Spleen (tissue), 11 donors: Measurements from ENCODE around the gene TP73. TPM values are rescaled to one million over a fixed set of nuclear protein-coding genes. Genes with fewer than 3 reads are reported as not detected.

ENCODE experiments used
- DNase-seq: peaks from one replicate; pipeline ENCODE4 v3.0.0-alpha.2; 2020
- H3K27ac ChIP-seq, 8 donors: fragments of 200-600 bp; sonication (generic) in 7 of 8; 1 replicate in 4 of 8; 2 replicates in 4 of 8; pipeline versions ENCODE4 v1.5.0 to v1.8.0; 2016 to 2021; ENCODE audit warnings: inconsistent platforms in 4 of 8, mild to moderate bottlenecking in 4 of 8, moderate library complexity in 1 of 8
- H3K27me3 ChIP-seq, 7 donors: fragments of 200-600 bp; sonication (generic) in 6 of 7; replicated peaks in 1 of 7; 1 replicate in 4 of 7; 2 replicates in 3 of 7; pipeline versions ENCODE4 v1.5.0 to v1.8.0; 2016 to 2021; ENCODE audit warnings: inconsistent platforms in 3 of 7, mild to moderate bottlenecking in 1 of 7
- H3K36me3 ChIP-seq, 6 donors: fragments of 200-600 bp; sonication (generic) in 5 of 6; 1 replicate in 4 of 6; 2 replicates in 2 of 6; pipeline versions ENCODE4 v1.5.0 to v1.8.0; 2016 to 2021; ENCODE audit warnings: inconsistent platforms in 2 of 6
- H3K4me1 ChIP-seq, 6 donors: fragments of 200-600 bp; sonication (generic) in 5 of 6; 1 replicate in 3 of 6; 2 replicates in 3 of 6; pipeline versions ENCODE4 v1.5.0 to v1.8.0; 2016 to 2021; ENCODE audit warnings: inconsistent platforms in 3 of 6
- H3K4me3 ChIP-seq, 8 donors: fragments of 200-600 bp; sonication (generic) in 7 of 8; 1 replicate in 4 of 8; 2 replicates in 4 of 8; pipeline versions ENCODE4 v1.5.0 to v1.8.0; 2016 to 2021; ENCODE audit warnings: inconsistent platforms in 4 of 8, mild to moderate bottlenecking in 4 of 8, moderate library complexity in 2 of 8
- H3K9me3 ChIP-seq, 8 donors: fragments of 200-600 bp; sonication (generic) in 7 of 8; 1 replicate in 4 of 8; 2 replicates in 4 of 8; pipeline versions ENCODE4 v1.5.0 to v1.8.0; 2016 to 2021; ENCODE audit warnings: inconsistent platforms in 4 of 8
- CTCF ChIP-seq, 11 experiments: fragments of 200-600 bp in 7 of 11; fragments of 450-650 bp in 4 of 11; sonication (generic) in 4 of 11; IDR thresholded peaks in 8 of 11; conservative IDR thresholded peaks in 3 of 11; 1 replicate in 7 of 11; 2 replicates in 4 of 11; pipeline versions ENCODE4 v1.4.0 to v1.8.0; 2016 to 2021; ENCODE audit warnings: antibody characterized with exemption in 11 of 11, inconsistent platforms in 4 of 11, mild to moderate bottlenecking in 1 of 11
- POLR2A ChIP-seq, 3 donors: fragments of 450-650 bp; IDR thresholded peaks; one replicate each; pipeline ENCODE4 v1.5.1; 2017; ENCODE audit warnings: antibody characterized with exemption in 3 of 3, mild to moderate bottlenecking in 1 of 3
- POLR2AphosphoS5 ChIP-seq, 3 donors: sonication (generic); formaldehyde crosslinking; IDR thresholded peaks; one replicate each; pipeline ENCODE4 v1.5.1; 2017; ENCODE audit warnings: antibody characterized with exemption in 3 of 3
- WGBS, 5 donors: extraction: QIAGEN DNeasy Blood & Tissue Kit in 3 of 5; methylation state at CpG; one replicate each; pipeline versions ENCODE4 v1.1.5 to v1.1.7; 2013 to 2018; 5-methylcytosine and 5-hydroxymethylcytosine counted together
- intact Hi-C: fragments of 100-400 bp; cut with DNase I; formaldehyde crosslinking; loops from one replicate; pipeline ENCODE4 v1.15.0; 2023; ENCODE audit warnings: low total_unique reads
- polyA plus RNA-seq, 3 donors: library from polyadenylated mRNA; stranded (reverse); fragments of 200-250 nt; gene quantifications; one replicate each; pipeline ENCODE4 v1.2.1, GENCODE V29; 2013
- total RNA-seq, 7 donors: library from RNA; depleted of rRNA in 3 of 7; stranded (reverse); fragments of >200 nt in 3 of 7; fragmentation: NEBNext Ultra II Directional in 4 of 7; extraction: Animal tissue kit (Norgen Biotek cat#: 25700) in 4 of 7; gene quantifications; one replicate each; pipeline versions ENCODE4 v1.1.0 to v1.2.1, GENCODE V29; 2016 to 2021
- donor health status: healthy with polysubstance abuse.
- donor health status: DM: no; HTN: no; CAD: no; lungs with moderate emphysema.
- donor health status: DM: no; HTN: no; CAD: no.
- donor health status: Bipolar disorder and iron deficiency.
- donor health status: healthy.
- donor health status: DM: no; HTN: no; CAD: no.
- donor health status: DM: yes; HTN: yes; CAD: no.

TP73 gene
- total and polyA plus RNA-seq, 10 donors: 0.11 to 4.3 (median 0.96) TPM

GRCh38 chr1:3652548-3653285 lies 401 bp downstream of the TP73 start:
- DNase-seq: peak; percentile 78
- TF ChIP-seq POLR2AphosphoS5 (IDR thresholded peaks at IDR 0.05) (no peak), POLR2A (IDR thresholded peaks at IDR 0.05) (no peak), CTCF (IDR thresholded peaks at IDR 0.05 in 8 of 11, conservative IDR thresholded peaks at IDR 0.05 in 3 of 11) (no peak)
- Histone ChIP-seq H3K4me1 (peaks cover 25 to 56% (median 50%) of the 10 kb centered on the region in 6 donors), H3K27me3 (peaks cover 10 to 77% (median 49%) of the 10 kb centered on the region in 7 donors), H3K36me3 (peaks cover 0 to 3% (median 0%) of the 10 kb centered on the region in 6 donors), H3K9me3 (no peaks in the 10 kb centered on the region), H3K27ac (no peak overlapping the region), H3K4me3 (peak overlapping the region in 7 of 8 donors; percentile 30 to 98 (median 91))
- intact Hi-C loops: no loop called here
- 2 to 25% (median 4%) methylated on average over 9 to 68 of the region's 68 CpGs for WGBS, 5 donors

GRCh38 chr1:3653286-3653618 lies 936 bp downstream of the TP73 start:
- peaks cover 25 to 51% (median 47%) of the 10 kb centered on the region in 6 donors for H3K4me1 ChIP-seq
- intact Hi-C loops: no loop called here
- H3K27ac ChIP-seq: no peak overlapping the region
- H3K27me3 ChIP-seq: peaks cover 10 to 82% (median 49%) of the 10 kb centered on the region in 7 donors
- no peaks in the 10 kb centered on the region for H3K9me3 ChIP-seq
- no peak for DNase-seq
- 32 to 46% (median 38%) methylated on average over 9 to 10 of the region's 10 CpGs for WGBS, 5 donors
- TF ChIP-seq POLR2AphosphoS5 (IDR thresholded peaks at IDR 0.05) (no peak), CTCF (IDR thresholded peaks at IDR 0.05 in 8 of 11, conservative IDR thresholded peaks at IDR 0.05 in 3 of 11) (no peak), POLR2A (IDR thresholded peaks at IDR 0.05) (no peak)
- peak overlapping the region in 5 of 8 donors; percentile 40 to 98 (median 91) for H3K4me3 ChIP-seq
- H3K36me3 ChIP-seq: no peaks in the 10 kb centered on the region

GRCh38 chr1:3654549-3655281 lies 2.4 kb downstream of the TP73 start:
- Histone ChIP-seq H3K27ac (no peak overlapping the region), H3K4me1 (peaks cover 19 to 36% (median 34%) of the 10 kb centered on the region in 6 donors), H3K27me3 (peaks cover 10 to 92% (median 49%) of the 10 kb centered on the region in 7 donors), H3K4me3 (no peak overlapping the region), H3K36me3 (no peaks in the 10 kb centered on the region), H3K9me3 (no peaks in the 10 kb centered on the region)
- 90 to 93% (median 93%) methylated on average over 21 to 22 of the region's 22 CpGs for WGBS, 5 donors
- TF ChIP-seq POLR2A (IDR thresholded peaks at IDR 0.05) (no peak), CTCF (IDR thresholded peaks at IDR 0.05 in 8 of 11, conservative IDR thresholded peaks at IDR 0.05 in 3 of 11) (no peak), POLR2AphosphoS5 (IDR thresholded peaks at IDR 0.05) (no peak)
- peak; percentile 66 for DNase-seq
- intact Hi-C loops: no loop called here
